Measurements from ENCODE around the gene PLCB1. TPM values are rescaled to one million over a fixed set of nuclear protein-coding genes. Genes with fewer than 3 reads are reported as not detected.

PLCB1 gene
- total and polyA plus RNA-seq, 2 donors (not counting 3 experiments of a cell fraction or from before 2014, with no cell fraction given), result 10.2 to 53.4 TPM

- ChIA-PET CTCF (interaction anchor here (1.1 to 13.3 kb wide), 5 partner anchors 46 to 592 kb away, joined by 6 to 210 read pairs (median 6); no protein-coding TSS in a partner anchor), POLR2A (no interaction called here)
- no peak for DNase-seq (ENCODE audit: low read depth, low spot score)
- Histone ChIP-seq H3K27ac (ENCODE audit: insufficient read depth, low read depth, low read length) (no peak overlapping the region), H3K9ac (replicated peaks; ENCODE audit: extremely low read depth, insufficient read depth, low read length) (no peak overlapping the region), H2AFZ (ENCODE audit: low read depth, low read length) (no peak overlapping the region), H3K4me2 (ENCODE audit: insufficient read depth, low read length) (no peak overlapping the region), H4K20me1 (replicated peaks; ENCODE audit: control insufficient read depth, extremely low read depth, insufficient read depth, low read length) (no peaks in the 10 kb centered on the region), H3K79me2 (ENCODE audit: control insufficient read depth, insufficient read depth, low read length) (peaks cover 7% of the 10 kb centered on the region), H3K36me3 (ENCODE audit: control insufficient read depth in 2 of 2, extremely low read depth in 1 of 2, insufficient read depth in 2 of 2, low read length in 2 of 2) (no peaks in the 10 kb centered on the region), H3K4me3 (replicated peaks in 1 of 3; ENCODE audit: insufficient read depth in 1 of 3, low read depth in 1 of 3, low read length in 3 of 3) (no peak overlapping the region), H3K9me3 (replicated peaks; ENCODE audit: control insufficient read depth, insufficient read depth, low read length) (no peaks in the 10 kb centered on the region), H3K27me3 (ENCODE audit: control insufficient read depth in 2 of 2, insufficient read depth in 2 of 2, low read length in 2 of 2) (no peaks in the 10 kb centered on the region), H3K4me1 (ENCODE audit: control insufficient read depth, extremely low read depth, insufficient read depth, low read length) (peaks cover 6% of the 10 kb centered on the region), H3K9me1 (replicated peaks; ENCODE audit: control insufficient read depth, extremely low read depth, insufficient read depth, low read length) (no peaks in the 10 kb centered on the region)
- FAIRE-seq, result no peak
- TF ChIP-seq POLR2A (IDR thresholded peaks at IDR 0.05; ENCODE audit: low read depth, low read length), result no peak
- TF ChIP-seq MAX (IDR thresholded peaks at IDR 0.05; ENCODE audit: insufficient read depth, insufficient read length), result no peak
- TF ChIP-seq MYC (IDR thresholded peaks at IDR 0.05; ENCODE audit: low read depth, low read length), result no peak
- TF ChIP-seq POLR2AphosphoS5 (IDR thresholded peaks at IDR 0.05; ENCODE audit: insufficient read depth, low read depth, low read length), result no peak
- TF ChIP-seq, protein P1, sequence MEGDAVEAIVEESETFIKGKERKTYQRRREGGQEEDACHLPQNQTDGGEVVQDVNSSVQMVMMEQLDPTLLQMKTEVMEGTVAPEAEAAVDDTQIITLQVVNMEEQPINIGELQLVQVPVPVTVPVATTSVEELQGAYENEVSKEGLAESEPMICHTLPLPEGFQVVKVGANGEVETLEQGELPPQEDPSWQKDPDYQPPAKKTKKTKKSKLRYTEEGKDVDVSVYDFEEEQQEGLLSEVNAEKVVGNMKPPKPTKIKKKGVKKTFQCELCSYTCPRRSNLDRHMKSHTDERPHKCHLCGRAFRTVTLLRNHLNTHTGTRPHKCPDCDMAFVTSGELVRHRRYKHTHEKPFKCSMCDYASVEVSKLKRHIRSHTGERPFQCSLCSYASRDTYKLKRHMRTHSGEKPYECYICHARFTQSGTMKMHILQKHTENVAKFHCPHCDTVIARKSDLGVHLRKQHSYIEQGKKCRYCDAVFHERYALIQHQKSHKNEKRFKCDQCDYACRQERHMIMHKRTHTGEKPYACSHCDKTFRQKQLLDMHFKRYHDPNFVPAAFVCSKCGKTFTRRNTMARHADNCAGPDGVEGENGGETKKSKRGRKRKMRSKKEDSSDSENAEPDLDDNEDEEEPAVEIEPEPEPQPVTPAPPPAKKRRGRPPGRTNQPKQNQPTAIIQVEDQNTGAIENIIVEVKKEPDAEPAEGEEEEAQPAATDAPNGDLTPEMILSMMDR (IDR thresholded peaks at IDR 0.05; ENCODE audit: extremely low read depth in 1 of 2, insufficient read depth in 1 of 2, low read depth in 1 of 2, low read length in 2 of 2), result no peak
- no peak for TF ChIP-seq JUN (IDR thresholded peaks at IDR 0.05; ENCODE audit: borderline replicate concordance, insufficient read depth, insufficient read length, low read depth)
- intact Hi-C loops (cut with micrococcal nuclease) (no loop called here), dilution Hi-C loops (cut with MboI; ENCODE audit: extremely low pct_ligation_motif_present, low sequenced_read_pairs) (no loop called here)
- no TSS peak for BruUV-seq (replicated peaks)
Measured at GRCh38 chr20:8128291-8129060, 3.6 kb upstream of the PLCB1 start.
